ENCODE results near the gene PGA3. TPM values are rescaled to one million over a fixed set of nuclear protein-coding genes. Genes with fewer than 3 reads are reported as not detected.
"Not testable (repeated sequence)": the region's sequence is repeated elsewhere in the genome, so short reads cannot be mapped to it uniquely, and the experiment has no call there.

PGA3 gene
- total RNA-seq (not detected), polyA plus RNA-seq (not detected), total RNA-seq (0 reads per million in 6 experiments)

DNA sequence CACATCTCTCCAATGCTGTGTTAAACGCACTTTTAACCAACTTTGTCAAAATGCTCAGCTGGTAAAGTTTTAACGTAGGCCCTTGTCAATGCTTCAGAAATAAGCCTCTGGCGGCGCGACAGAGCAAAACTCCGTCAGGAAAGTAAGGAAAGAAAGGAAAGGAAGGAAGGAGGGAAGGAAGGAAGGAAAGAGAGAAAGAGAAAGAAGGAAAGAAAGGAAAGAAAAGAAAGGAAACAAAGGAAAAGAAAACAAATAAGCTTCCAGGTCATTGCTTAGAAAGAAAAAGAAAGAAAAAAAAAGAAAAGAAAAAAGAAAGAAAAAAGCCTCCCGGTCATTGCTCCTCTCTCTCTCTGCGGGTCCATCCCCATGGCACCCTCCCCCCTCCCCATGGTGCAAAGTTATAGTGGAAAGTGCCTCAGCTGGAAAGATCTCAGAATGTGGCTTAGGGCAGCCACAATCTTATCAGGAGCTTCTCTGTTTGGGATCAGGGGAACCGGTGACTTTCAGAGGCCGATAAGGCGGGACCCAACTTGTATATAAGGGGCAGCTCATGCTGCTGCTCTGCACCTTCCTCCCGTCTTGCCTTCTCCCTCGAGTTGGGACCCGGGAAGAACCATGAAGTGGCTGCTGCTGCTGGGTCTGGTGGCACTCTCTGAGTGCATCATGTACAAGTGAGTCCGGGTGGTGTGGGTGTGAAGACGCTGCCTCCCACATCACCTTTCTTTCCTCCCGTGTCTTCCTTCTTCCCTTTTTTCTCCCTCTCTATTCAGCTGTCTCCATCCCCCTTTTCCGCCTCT, at the start of gene PGA3:
TSS of gene PGA3 (plus strand) at position 566 of the 797 bp plus-strand sequence. CDS start at position 616, 50 bp downstream.
- POLR2A ChIA-PET, ATAC-seq, DNase-seq, H3K36me3 Mint-ChIP-seq, H3K4me3 Mint-ChIP-seq, H3K9me3 Mint-ChIP-seq, H3K4me1 Mint-ChIP-seq: not testable (repeated sequence)
- H3K27ac Mint-ChIP-seq = peak within 1 kb of the TSS in 1 of 10 donors; percentile 77
- peaks cover 1 to 20% (median 9%) of the 10 kb centered on the region in 5 donors for H3K27me3 Mint-ChIP-seq

DNA sequence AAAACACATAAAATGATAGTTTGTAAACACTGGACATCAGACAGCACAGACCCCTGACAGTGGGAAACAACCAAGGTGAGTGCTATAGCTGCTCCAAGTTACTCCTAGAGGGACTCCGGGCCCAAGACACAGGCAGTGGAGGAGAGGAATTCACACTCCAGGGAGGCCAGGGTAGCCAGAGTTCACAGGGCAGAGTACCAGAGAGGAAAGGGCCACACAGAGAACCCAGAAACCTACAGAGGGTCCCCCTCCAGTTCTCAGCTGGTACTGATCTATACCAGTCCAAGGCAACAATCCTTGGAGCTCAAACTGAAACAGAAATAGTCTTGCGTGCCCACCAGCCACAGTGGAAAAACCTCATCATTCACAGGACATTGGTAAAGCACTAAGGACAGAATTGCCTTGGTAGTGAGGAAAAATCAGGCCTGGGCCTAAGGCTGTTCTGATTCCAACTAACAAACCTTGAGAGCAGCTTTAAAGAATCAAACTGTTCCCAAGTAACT, 49.7 kb upstream of the PGA3 start:
- Mint-ChIP-seq H3K9me3 (peaks cover 0 to 22% (median 16%) of the 10 kb centered on the region in 9 donors), H3K36me3 (peaks cover 17 to 24% (median 20%) of the 10 kb centered on the region in 3 donors), H3K4me3 (no peak overlapping the region), H3K4me1 (peaks cover 17 to 28% (median 22%) of the 10 kb centered on the region in 4 donors), H3K27me3 (no peaks in the 10 kb centered on the region), H3K27ac (no peak overlapping the region)
- no peak for DNase-seq
- POLR2A ChIA-PET = no interaction called here
- ATAC-seq = no peak

DNA sequence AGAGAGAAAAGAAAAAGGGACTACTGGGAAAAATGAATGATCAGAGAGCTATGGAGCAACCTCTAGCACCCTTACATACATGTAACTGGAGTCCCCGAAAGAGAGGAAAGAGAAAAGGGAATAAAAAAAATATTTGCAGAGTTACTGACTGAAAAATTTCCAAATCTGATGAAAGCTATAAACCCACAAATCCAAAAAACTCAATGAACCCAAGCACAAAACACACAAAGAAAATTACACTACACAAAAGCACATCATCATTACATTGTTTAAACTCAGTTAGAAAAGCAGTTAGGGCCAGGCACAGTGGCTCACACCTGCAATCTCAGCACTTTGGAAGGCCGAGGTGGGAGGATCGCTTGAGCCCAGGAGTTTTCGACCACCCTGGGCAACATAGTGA, 48.8 kb upstream of the PGA3 start:
- DNase-seq (no peak), ATAC-seq (no peak)
- Mint-ChIP-seq H3K27me3 (no peaks in the 10 kb centered on the region), H3K4me3 (no peak overlapping the region), H3K36me3 (peaks cover 17 to 24% (median 20%) of the 10 kb centered on the region in 3 donors), H3K9me3 (peaks cover 0 to 22% (median 16%) of the 10 kb centered on the region in 9 donors), H3K4me1 (peaks cover 24 to 36% (median 28%) of the 10 kb centered on the region in 4 donors), H3K27ac (no peak overlapping the region)
- POLR2A ChIA-PET = interaction anchor here (1.0 kb wide), 1 partner anchor 15 kb away, joined by 5 read pairs; no protein-coding TSS in a partner anchor

DNA sequence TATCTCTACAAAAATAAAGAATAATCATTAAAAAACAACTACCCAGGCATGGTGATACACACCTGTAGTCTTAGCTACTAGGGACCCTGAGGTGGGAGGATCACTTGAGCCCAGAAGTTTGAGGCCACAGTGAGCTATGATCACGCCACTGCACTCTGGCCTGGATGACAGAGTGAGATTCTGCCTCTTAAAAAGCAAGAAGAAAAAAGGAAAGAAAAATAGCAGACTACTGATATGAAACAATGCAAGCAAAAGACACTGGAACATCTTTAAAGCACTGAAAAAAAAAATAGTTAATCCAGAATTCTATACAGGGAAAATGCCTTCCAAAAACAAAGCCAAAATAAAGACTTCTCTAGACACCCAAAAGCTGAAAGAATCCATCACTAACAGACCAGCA, 48.0 kb upstream of the PGA3 start:
- DNase-seq = no peak
- no peaks in the 10 kb centered on the region for H3K27me3 Mint-ChIP-seq
- H3K9me3 Mint-ChIP-seq = peaks cover 0 to 22% (median 16%) of the 10 kb centered on the region in 9 donors
- peaks cover 17 to 24% (median 20%) of the 10 kb centered on the region in 3 donors for H3K36me3 Mint-ChIP-seq
- POLR2A ChIA-PET = interaction anchor here (0.6 to 0.7 kb wide), 2 partner anchors 25 to 165 kb away, joined by 3 to 5 read pairs; no protein-coding TSS in a partner anchor
- H3K27ac Mint-ChIP-seq = no peak overlapping the region
- peaks cover 25 to 34% (median 28%) of the 10 kb centered on the region in 4 donors for H3K4me1 Mint-ChIP-seq
- ATAC-seq = no peak
- H3K4me3 Mint-ChIP-seq = no peak overlapping the region

GRCh38 chr11:61155741-61156140, 47.6 kb upstream of the PGA3 start:
- no peak overlapping the region for H3K4me3 Mint-ChIP-seq
- no peaks in the 10 kb centered on the region for H3K27me3 Mint-ChIP-seq
- POLR2A ChIA-PET = interaction anchor here (0.6 kb wide), 1 partner anchor 165 kb away, joined by 5 read pairs; no protein-coding TSS in a partner anchor
- no peak for DNase-seq
- peaks cover 17 to 24% (median 20%) of the 10 kb centered on the region in 3 donors for H3K36me3 Mint-ChIP-seq
- no peak overlapping the region for H3K27ac Mint-ChIP-seq
- ATAC-seq = no peak
- peaks cover 0 to 22% (median 16%) of the 10 kb centered on the region in 9 donors for H3K9me3 Mint-ChIP-seq
- peaks cover 28 to 34% (median 30%) of the 10 kb centered on the region in 4 donors for H3K4me1 Mint-ChIP-seq

DNA sequence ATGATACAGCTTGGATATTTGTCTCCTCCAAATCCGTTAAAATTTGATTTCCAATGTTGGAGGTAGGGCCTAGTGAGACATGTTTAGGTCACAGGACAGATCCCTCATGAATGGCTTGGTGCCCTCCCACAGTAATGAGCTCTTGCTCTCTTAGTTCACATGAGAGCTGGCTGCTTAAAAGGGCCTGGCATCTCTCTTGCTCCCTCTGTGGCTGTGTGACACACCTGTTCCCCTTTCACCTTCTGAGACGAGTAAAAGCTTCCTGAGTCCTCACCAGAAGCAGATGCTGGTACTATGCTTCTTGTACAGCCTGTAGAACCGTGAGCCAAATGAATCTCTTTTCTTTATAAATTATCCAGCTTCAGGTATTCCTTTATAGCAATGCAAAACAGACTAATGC, 45.6 kb upstream of the PGA3 start:
- ATAC-seq = no peak
- no peak overlapping the region for H3K4me3 Mint-ChIP-seq
- no peak for DNase-seq
- H3K4me1 Mint-ChIP-seq = peaks cover 30 to 43% (median 41%) of the 10 kb centered on the region in 4 donors
- H3K9me3 Mint-ChIP-seq = peaks cover 0 to 22% (median 16%) of the 10 kb centered on the region in 9 donors
- POLR2A ChIA-PET = interaction anchor here (1.7 kb wide), 1 partner anchor 10 kb away, joined by 4 read pairs; no protein-coding TSS in a partner anchor
- peaks cover 17 to 24% (median 20%) of the 10 kb centered on the region in 3 donors for H3K36me3 Mint-ChIP-seq
- no peaks in the 10 kb centered on the region for H3K27me3 Mint-ChIP-seq
- peak overlapping the region in 5 of 10 donors; percentile 19 to 58 (median 42) for H3K27ac Mint-ChIP-seq

GRCh38 chr11:61158691-61159381, 44.5 kb upstream of the PGA3 start:
- Mint-ChIP-seq H3K4me3 (peak overlapping the region in 4 of 10 donors; percentile 7 to 40 (median 28)), H3K27ac (peak overlapping the region in 9 of 10 donors; percentile 42 to 80 (median 58)), H3K27me3 (no peaks in the 10 kb centered on the region), H3K9me3 (peaks cover 0 to 21% (median 16%) of the 10 kb centered on the region in 9 donors), H3K4me1 (peaks cover 31 to 47% (median 42%) of the 10 kb centered on the region in 4 donors), H3K36me3 (peaks cover 17 to 24% (median 20%) of the 10 kb centered on the region in 3 donors)
- DNase-seq (no peak), ATAC-seq (no peak)
- POLR2A ChIA-PET = interaction anchor here (0.7 to 1.7 kb wide), 3 partner anchors 11 to 366 kb away, joined by 4 to 7 read pairs (median 6); no protein-coding TSS in a partner anchor

DNA sequence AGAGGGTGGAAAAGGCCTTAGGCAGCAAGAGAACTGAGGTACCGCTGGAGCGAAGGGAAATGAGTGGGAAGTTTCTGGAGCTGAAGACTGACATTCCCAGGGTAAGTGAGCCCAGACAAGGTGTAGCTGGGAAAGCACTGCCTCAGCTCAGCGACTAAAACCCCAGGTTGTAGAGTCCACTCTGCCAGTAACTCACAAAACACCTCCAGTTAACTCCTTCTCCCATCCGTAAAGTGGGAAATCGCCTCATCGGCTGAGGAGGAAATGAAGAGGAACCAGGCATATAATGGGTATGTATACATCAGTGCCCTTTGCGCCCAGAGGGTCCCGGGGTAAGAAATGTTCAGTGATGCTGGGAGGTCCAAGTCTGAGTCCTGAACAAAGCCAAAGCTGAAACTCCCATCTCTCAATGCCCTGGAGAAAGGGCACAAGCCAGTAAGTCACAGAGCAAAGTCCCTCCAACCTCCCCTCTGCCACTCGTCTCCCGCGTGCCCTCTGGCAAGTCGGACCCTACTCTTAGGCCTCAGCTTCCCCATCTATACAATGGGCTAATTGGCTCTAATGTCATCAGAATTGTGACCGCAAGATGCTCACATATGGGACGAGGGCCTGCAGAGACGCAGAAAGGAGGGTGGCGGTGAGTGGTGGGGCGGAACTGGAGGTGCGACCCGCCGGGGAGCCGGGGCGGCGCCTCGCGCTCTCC, 42.7 kb upstream of the PGA3 start:
- POLR2A ChIA-PET = interaction anchor here (0.5 to 1.5 kb wide), 7 partner anchors 10 to 245 kb away, joined by 3 to 7 read pairs (median 5); no protein-coding TSS in a partner anchor
- Mint-ChIP-seq H3K27ac (peak overlapping the region; percentile 84 to 96 (median 94)), H3K4me1 (peaks cover 31 to 61% (median 50%) of the 10 kb centered on the region in 4 donors), H3K27me3 (no peaks in the 10 kb centered on the region), H3K4me3 (peak overlapping the region; percentile 77 to 89 (median 86)), H3K9me3 (peaks cover 0 to 7% (median 0%) of the 10 kb centered on the region in 9 donors), H3K36me3 (peaks cover 7% of the 10 kb centered on the region in 3 donors)
- DNase-seq = peak in 1 of 10 donors; percentile 3
- peak in 1 of 2 donors; percentile 5 for ATAC-seq

DNA sequence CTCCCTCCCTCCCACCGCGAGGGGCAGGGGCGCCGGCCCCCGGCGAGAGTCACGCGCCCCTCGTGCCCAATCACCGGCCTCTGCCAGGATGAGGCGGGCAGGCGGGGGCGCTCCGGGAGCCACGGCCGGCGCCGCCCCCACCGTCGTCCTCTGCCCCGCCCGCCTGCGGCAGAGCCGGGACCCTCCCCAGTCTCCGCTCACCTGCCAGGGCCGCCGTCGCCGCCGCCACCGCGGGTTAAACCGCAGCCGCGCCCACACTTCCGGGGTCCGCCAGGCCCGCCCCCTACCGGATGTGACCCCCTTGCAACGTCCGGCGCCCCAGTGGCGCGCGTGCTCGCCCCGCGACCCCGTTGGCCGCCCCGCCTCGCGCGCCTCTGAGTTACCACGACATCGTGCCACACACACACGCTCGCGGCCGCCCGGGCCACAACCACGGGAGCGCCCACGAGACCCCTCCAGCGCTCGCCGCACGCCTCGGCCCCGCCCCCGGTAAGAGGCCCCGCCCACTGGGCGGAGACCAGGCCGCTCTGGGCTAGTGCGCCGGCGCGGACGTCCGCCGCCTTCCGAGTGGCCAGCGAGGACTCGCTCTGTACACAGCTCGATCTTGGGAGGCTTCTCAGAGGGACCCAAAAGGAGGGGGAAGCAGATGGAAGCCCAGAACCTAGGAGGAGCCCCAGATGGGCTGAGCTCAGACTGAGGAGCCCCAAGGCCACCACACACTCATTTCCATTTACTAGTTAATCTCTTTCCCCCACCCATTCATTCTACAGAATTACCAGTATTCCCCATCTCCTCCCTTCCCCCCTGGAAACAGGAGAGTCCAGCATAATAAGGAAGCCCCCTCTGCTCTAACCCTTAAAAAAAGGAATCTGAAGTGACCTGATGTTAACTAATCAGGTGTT, 41.9 kb upstream of the PGA3 start, which contains the start of gene VPS37C:
TSS of gene VPS37C (minus strand) at position 237 of the 902 bp plus-strand sequence. CDS start 22,597 bp downstream, outside the sequence.
- peaks cover 29 to 57% (median 48%) of the 10 kb centered on the region in 4 donors for H3K4me1 Mint-ChIP-seq
- H3K27ac Mint-ChIP-seq = peak within 1 kb of the TSS; percentile 91 to 98 (median 96)
- H3K4me3 Mint-ChIP-seq = peak within 1 kb of the TSS; percentile 83 to 93 (median 88)
- H3K36me3 Mint-ChIP-seq = peaks cover 2 to 7% (median 4%) of the 10 kb centered on the region in 3 donors
- H3K27me3 Mint-ChIP-seq = no peaks in the 10 kb centered on the region
- POLR2A ChIA-PET = interaction anchor here (0.6 to 1.5 kb wide), 5 partner anchors 9 to 271 kb away, joined by 3 to 5 read pairs (median 3); no protein-coding TSS in a partner anchor
- ATAC-seq (peak; percentile 77), DNase-seq (peak; percentile 84 to 97 (median 92))
- H3K9me3 Mint-ChIP-seq = peaks cover 0 to 4% (median 0%) of the 10 kb centered on the region in 9 donors

- peaks cover 0 to 5% (median 0%) of the 10 kb centered on the region in 3 donors for H3K36me3 Mint-ChIP-seq
- H3K4me3 Mint-ChIP-seq = peak overlapping the region; percentile 83 to 93 (median 88)
- POLR2A ChIA-PET = interaction anchor here (0.6 to 1.5 kb wide), 5 partner anchors 8 to 1367 kb away, joined by 3 to 5 read pairs (median 3); no protein-coding TSS in a partner anchor
- H3K27ac Mint-ChIP-seq = peak overlapping the region; percentile 90 to 98 (median 95)
- DNase-seq (peak in 5 of 10 donors; percentile 11 to 25 (median 20)), ATAC-seq (no peak)
- no peaks in the 10 kb centered on the region for H3K9me3 Mint-ChIP-seq
- H3K4me1 Mint-ChIP-seq = peaks cover 27 to 57% (median 48%) of the 10 kb centered on the region in 4 donors
- no peaks in the 10 kb centered on the region for H3K27me3 Mint-ChIP-seq
These were observed 41.0 kb upstream of the PGA3 start for GRCh38 chr11:61162092-61162941.
